ENCODE results near the gene NR2F2. TPM values are rescaled to one million over a fixed set of nuclear protein-coding genes. Genes with fewer than 3 reads are reported as not detected.

Gene NR2F2
- total RNA-seq, 2 experiments from 2014 or later = not detected

DNA sequence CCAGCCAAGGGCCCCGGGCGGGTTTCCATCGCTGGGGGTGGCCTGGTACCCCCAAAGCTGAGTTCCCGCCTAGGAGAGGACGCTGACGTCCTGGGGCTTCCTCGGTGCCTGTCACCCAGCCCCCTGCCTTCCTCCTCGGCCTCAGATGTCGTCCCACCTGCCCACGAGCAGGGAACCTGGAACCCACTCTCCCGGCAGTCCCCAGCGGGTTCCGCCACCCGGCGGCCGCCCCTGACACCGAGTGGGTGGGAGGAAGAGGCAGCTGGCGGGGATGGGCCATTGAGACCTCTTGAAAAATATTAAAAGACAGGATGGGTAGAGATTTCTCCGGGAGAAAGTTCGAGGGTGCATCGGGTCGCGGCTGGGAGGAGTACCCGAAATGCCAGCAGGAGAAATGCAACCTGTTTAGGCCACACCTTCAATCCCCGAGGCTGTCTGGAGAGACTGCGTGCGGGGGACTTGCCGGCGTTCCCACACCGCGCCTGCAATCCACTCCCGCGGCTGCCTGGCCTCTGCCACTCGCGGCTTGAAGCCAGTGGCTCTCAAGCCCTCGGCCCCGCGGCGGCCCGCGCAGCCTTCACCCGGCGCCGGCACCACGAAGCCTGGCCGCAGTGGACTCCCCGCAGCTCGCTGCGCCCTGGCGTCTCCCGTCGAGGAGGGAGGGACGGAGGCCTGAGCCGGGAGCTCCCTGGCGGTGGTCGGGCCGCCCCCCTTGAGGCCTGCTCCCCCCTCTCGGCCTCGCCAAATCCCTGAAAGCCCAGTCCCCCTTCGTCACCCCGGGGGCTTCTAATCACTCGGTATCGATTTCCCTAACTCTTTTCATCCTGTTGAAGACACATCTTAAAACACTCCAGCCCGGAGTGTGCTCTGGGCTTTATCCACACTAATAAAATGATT, 8.6 kb upstream of the NR2F2 start:
- DNase-seq (no peak), ATAC-seq (no peak)
- Mint-ChIP-seq H3K27ac (no peak overlapping the region), H3K9me3 (ENCODE audit: insufficient read depth) (no peaks in the 10 kb centered on the region), H3K27me3 (ENCODE audit: low read depth) (peaks cover 60% of the 10 kb centered on the region), H3K4me3 (no peak overlapping the region), H3K36me3 (ENCODE audit: low read depth) (no peaks in the 10 kb centered on the region), H3K4me1 (ENCODE audit: low read depth) (no peaks in the 10 kb centered on the region)
- CTCF ChIA-PET = no interaction called here
- POLR2A ChIA-PET = no interaction called here

- Mint-ChIP-seq H3K27ac (no peak overlapping the region), H3K4me1 (ENCODE audit: low read depth) (no peaks in the 10 kb centered on the region), H3K9me3 (ENCODE audit: insufficient read depth) (no peaks in the 10 kb centered on the region), H3K36me3 (ENCODE audit: low read depth) (no peaks in the 10 kb centered on the region), H3K27me3 (ENCODE audit: low read depth) (peaks cover 64% of the 10 kb centered on the region), H3K4me3 (no peak overlapping the region)
- DNase-seq = no peak
- ChIA-PET POLR2A (no interaction called here), CTCF (no interaction called here)
- ATAC-seq = no peak
These were observed 7.8 kb upstream of the NR2F2 start for GRCh38 chr15:96322536-96323318.

GRCh38 chr15:96323319-96324145, 7.0 kb upstream of the NR2F2 start:
- peaks cover 71% of the 10 kb centered on the region for H3K27me3 Mint-ChIP-seq (ENCODE audit: low read depth)
- H3K9me3 Mint-ChIP-seq (ENCODE audit: insufficient read depth) = no peaks in the 10 kb centered on the region
- no peaks in the 10 kb centered on the region for H3K4me1 Mint-ChIP-seq (ENCODE audit: low read depth)
- H3K36me3 Mint-ChIP-seq (ENCODE audit: low read depth) = no peaks in the 10 kb centered on the region
- POLR2A ChIA-PET = no interaction called here
- ATAC-seq (no peak), DNase-seq (no peak)
- CTCF ChIA-PET = no interaction called here
- no peak overlapping the region for H3K4me3 Mint-ChIP-seq
- no peak overlapping the region for H3K27ac Mint-ChIP-seq

DNA sequence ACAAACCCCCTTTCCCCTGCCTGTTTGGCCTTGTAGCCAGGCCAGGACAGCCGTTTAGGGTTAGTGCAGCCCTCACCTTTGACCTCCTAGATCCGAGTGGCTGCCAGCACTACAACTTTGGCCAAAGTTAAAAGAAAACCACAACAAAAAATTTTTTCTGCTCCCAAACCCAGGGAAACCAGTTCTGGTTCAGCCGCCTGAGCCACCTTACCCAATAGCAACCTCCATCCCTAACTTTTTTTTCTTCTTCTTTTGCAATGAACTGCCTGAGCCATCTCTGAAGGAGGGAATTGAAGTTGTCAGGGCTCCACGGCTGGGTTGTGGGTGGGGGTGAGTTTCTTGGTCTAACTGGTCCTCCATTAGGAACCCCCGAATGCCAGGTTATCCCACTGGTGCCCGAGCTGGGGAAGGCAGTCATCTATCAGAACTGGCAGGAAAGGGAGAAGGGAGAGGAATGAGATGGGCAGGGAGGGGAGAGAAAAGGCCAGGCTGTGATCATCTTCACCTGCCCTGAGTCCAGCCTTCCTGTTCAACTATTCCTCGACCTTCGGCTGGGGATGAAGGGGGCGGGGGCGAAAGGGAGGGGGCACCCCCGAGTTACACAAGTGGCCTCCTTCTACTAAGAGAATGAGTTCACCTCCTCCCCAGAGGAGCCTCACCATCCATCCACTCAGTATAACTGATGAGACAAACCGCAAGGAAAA, 6.2 kb upstream of the NR2F2 start:
- Mint-ChIP-seq H3K4me3 (no peak overlapping the region), H3K27me3 (ENCODE audit: low read depth) (peaks cover 75% of the 10 kb centered on the region), H3K36me3 (ENCODE audit: low read depth) (no peaks in the 10 kb centered on the region), H3K27ac (no peak overlapping the region), H3K9me3 (ENCODE audit: insufficient read depth) (no peaks in the 10 kb centered on the region), H3K4me1 (ENCODE audit: low read depth) (no peaks in the 10 kb centered on the region)
- POLR2A ChIA-PET = no interaction called here
- CTCF ChIA-PET = no interaction called here
- no peak for DNase-seq
- ATAC-seq = no peak

GRCh38 chr15:96324940-96325540, 5.5 kb upstream of the NR2F2 start:
- H3K4me1 Mint-ChIP-seq (ENCODE audit: low read depth) = peaks cover 2% of the 10 kb centered on the region
- ATAC-seq = no peak
- no peak overlapping the region for H3K4me3 Mint-ChIP-seq
- ChIA-PET POLR2A (no interaction called here), CTCF (no interaction called here)
- H3K27ac Mint-ChIP-seq = no peak overlapping the region
- peaks cover 77% of the 10 kb centered on the region for H3K27me3 Mint-ChIP-seq (ENCODE audit: low read depth)
- no peak for DNase-seq
- no peaks in the 10 kb centered on the region for H3K9me3 Mint-ChIP-seq (ENCODE audit: insufficient read depth)
- H3K36me3 Mint-ChIP-seq (ENCODE audit: low read depth) = no peaks in the 10 kb centered on the region

- CTCF ChIA-PET = no interaction called here
- POLR2A ChIA-PET = no interaction called here
- no peak for ATAC-seq
- DNase-seq = no peak
- Mint-ChIP-seq H3K9me3 (ENCODE audit: insufficient read depth) (no peaks in the 10 kb centered on the region), H3K36me3 (ENCODE audit: low read depth) (peaks cover 2% of the 10 kb centered on the region), H3K27me3 (ENCODE audit: low read depth) (peaks cover 76% of the 10 kb centered on the region), H3K27ac (no peak overlapping the region), H3K4me1 (ENCODE audit: low read depth) (peaks cover 6% of the 10 kb centered on the region), H3K4me3 (no peak overlapping the region)
These were observed 4.8 kb upstream of the NR2F2 start for GRCh38 chr15:96325541-96326327.

GRCh38 chr15:96326328-96327154, 4.0 kb upstream of the NR2F2 start:
- DNase-seq (no peak), ATAC-seq (no peak)
- H3K4me1 Mint-ChIP-seq (ENCODE audit: low read depth) = peaks cover 8% of the 10 kb centered on the region
- peaks cover 3% of the 10 kb centered on the region for H3K36me3 Mint-ChIP-seq (ENCODE audit: low read depth)
- no peak overlapping the region for H3K27ac Mint-ChIP-seq
- H3K4me3 Mint-ChIP-seq = no peak overlapping the region
- H3K27me3 Mint-ChIP-seq (ENCODE audit: low read depth) = peaks cover 76% of the 10 kb centered on the region
- ChIA-PET CTCF (interaction anchor here (0.6 to 2.4 kb wide), 12 partner anchors 9 to 1066 kb away, joined by 3 to 16 read pairs (median 5); no protein-coding TSS in a partner anchor), POLR2A (no interaction called here)
- H3K9me3 Mint-ChIP-seq (ENCODE audit: insufficient read depth) = no peaks in the 10 kb centered on the region

- Mint-ChIP-seq H3K4me3 (no peak overlapping the region), H3K9me3 (ENCODE audit: insufficient read depth) (no peaks in the 10 kb centered on the region), H3K4me1 (ENCODE audit: low read depth) (peaks cover 8% of the 10 kb centered on the region), H3K27ac (no peak overlapping the region), H3K27me3 (ENCODE audit: low read depth) (peaks cover 77% of the 10 kb centered on the region), H3K36me3 (ENCODE audit: low read depth) (peaks cover 5% of the 10 kb centered on the region)
- DNase-seq = no peak
- ChIA-PET CTCF (interaction anchor here (0.6 to 2.4 kb wide), 13 partner anchors 8 to 1067 kb away, joined by 3 to 16 read pairs (median 5); no protein-coding TSS in a partner anchor), POLR2A (no interaction called here)
- no peak for ATAC-seq
These were observed 3.3 kb upstream of the NR2F2 start for GRCh38 chr15:96327155-96327741.

DNA sequence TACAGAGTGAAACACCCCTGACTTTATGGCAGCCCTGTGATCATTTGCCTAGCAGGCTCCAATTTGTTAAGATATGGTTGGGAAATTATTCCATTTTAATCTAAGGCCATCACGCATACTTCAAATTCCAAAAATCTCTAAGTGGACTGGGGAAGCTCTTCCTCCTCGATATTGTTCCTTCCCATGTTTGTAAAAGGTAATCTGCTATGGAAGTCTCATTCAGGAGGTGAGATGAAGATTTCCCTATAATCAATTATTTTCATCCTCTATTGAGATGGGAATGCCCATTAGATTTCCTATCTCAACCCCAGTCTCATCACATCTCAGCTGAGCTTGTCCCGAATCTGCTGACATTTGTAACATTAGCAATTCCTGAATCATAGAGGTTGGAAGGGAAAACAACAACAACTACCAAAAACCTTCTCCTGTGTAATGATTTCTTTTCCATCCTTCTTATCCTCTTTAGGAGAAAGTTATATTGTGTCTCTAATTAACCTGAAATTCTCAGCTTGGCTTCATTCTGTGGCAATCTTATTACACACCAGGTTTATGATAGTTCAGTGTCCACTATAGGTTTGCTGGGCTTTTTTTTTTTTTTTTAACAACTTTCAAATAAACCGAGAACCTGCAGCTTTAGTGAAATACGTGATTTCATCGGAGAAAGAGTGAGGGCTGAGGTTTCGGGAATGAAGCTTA, 2.2 kb upstream of the NR2F2 start:
- POLR2A ChIA-PET = no interaction called here
- Mint-ChIP-seq H3K9me3 (ENCODE audit: insufficient read depth) (no peaks in the 10 kb centered on the region), H3K27me3 (ENCODE audit: low read depth) (peaks cover 79% of the 10 kb centered on the region), H3K4me1 (ENCODE audit: low read depth) (peaks cover 12% of the 10 kb centered on the region), H3K27ac (no peak overlapping the region), H3K36me3 (ENCODE audit: low read depth) (peaks cover 6% of the 10 kb centered on the region), H3K4me3 (no peak overlapping the region)
- CTCF ChIA-PET = interaction anchor here (0.8 to 2.4 kb wide), 5 partner anchors 15 to 89 kb away, joined by 3 to 16 read pairs (median 6); no protein-coding TSS in a partner anchor
- DNase-seq = no peak
- ATAC-seq = no peak
